Measurements from ENCODE around the gene CISD3.

Gene CISD3

DNA sequence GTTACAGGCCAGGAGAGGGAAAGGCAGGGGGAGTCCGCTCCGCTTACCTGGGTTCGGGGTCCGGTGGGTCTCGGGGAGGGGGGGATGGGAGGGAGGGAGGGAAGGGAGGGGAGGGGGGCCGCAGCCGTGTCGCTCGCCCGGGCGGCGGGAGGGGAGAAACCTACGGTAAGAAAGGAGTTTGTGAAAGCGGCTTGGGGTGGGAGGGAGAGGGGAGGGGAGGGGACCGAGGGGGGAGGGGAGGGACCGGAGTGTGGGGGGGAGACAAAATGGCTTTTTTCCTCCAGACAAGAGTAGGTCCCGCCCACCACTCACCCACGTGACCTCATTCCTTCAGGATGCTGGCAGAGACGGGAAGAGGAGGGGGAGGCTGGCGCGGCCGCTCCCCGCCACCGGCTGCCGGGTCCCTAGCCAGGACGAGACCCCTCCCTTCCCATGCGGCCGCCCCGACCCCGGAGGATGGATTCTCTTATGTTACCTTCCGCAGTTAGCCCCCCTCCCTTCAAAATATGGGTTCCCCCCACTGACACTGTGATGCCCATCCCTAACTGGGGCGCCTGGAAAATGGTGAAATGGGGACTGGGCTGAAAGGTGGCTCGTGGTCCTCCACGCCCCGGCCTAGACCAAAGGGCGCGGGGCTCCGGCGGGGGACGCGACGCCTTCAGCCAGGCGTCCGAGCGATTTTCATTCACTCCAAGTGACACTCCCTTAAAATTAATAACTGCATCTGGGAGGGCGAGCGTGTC, 18.2 kb downstream of the CISD3 start, which contains the start of gene PCGF2:
Gene PCGF2 (minus strand): TSS at position 188 of the 743 bp plus-strand sequence. CDS start 7,934 bp downstream, outside the sequence.
- H3K27ac ChIP-seq, result peak within 1 kb of the TSS; percentile 90
- TF ChIP-seq, protein P1, sequence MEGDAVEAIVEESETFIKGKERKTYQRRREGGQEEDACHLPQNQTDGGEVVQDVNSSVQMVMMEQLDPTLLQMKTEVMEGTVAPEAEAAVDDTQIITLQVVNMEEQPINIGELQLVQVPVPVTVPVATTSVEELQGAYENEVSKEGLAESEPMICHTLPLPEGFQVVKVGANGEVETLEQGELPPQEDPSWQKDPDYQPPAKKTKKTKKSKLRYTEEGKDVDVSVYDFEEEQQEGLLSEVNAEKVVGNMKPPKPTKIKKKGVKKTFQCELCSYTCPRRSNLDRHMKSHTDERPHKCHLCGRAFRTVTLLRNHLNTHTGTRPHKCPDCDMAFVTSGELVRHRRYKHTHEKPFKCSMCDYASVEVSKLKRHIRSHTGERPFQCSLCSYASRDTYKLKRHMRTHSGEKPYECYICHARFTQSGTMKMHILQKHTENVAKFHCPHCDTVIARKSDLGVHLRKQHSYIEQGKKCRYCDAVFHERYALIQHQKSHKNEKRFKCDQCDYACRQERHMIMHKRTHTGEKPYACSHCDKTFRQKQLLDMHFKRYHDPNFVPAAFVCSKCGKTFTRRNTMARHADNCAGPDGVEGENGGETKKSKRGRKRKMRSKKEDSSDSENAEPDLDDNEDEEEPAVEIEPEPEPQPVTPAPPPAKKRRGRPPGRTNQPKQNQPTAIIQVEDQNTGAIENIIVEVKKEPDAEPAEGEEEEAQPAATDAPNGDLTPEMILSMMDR (IDR thresholded peaks at IDR 0.05; ENCODE audit: low read depth, low read length), result no peak
- H3K9me3 ChIP-seq (ENCODE audit: severe bottlenecking), result no peaks in the 10 kb centered on the region
- no peaks in the 10 kb centered on the region for H3K27me3 ChIP-seq (ENCODE audit: insufficient read depth, low read depth, severe bottlenecking)
- H3K36me3 ChIP-seq, result peaks cover 7% of the 10 kb centered on the region
- peak; percentile 97 for DNase-seq
- H3K4me3 ChIP-seq (ENCODE audit: low read depth, low read length), result peak within 1 kb of the TSS; percentile 92

DNA sequence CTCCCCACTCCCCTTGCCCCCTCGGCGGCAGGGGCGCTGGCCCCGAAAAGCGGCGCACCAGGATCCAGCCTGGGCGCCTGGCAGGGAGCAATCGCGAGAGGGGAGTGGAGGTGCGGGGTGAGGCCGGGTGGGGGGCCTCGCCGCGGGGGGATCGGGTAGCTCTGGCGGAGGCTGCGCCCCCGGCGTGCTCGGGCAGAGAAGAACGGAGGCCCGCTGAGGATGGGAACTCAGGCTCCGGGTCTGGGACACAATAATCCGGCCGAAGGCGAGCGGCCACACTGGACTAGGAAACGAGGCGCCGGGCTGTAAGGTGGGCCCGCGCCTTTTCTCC, 18.7 kb downstream of the CISD3 start:
- peak overlapping the region; percentile 87 for H3K27ac ChIP-seq

GRCh38 chr17:38749223-38750043, 19.3 kb downstream of the CISD3 start:
- peak overlapping the region; percentile 92 for H3K4me3 ChIP-seq (ENCODE audit: low read depth, low read length)
- H3K27ac ChIP-seq, result peak overlapping the region; percentile 87
- peak; percentile 90 for DNase-seq
- peaks cover 18% of the 10 kb centered on the region for H3K36me3 ChIP-seq
- H3K27me3 ChIP-seq (ENCODE audit: insufficient read depth, low read depth, severe bottlenecking), result no peaks in the 10 kb centered on the region
- TF ChIP-seq, protein P1 (IDR thresholded peaks at IDR 0.05; ENCODE audit: low read depth, low read length), result no peak
- H3K9me3 ChIP-seq (ENCODE audit: severe bottlenecking), result no peaks in the 10 kb centered on the region

More for the DNA sequence above, 18.7 kb downstream of the CISD3 start:
- no peaks in the 10 kb centered on the region for H3K9me3 ChIP-seq (ENCODE audit: severe bottlenecking)
- peaks cover 12% of the 10 kb centered on the region for H3K36me3 ChIP-seq
- H3K27me3 ChIP-seq (ENCODE audit: insufficient read depth, low read depth, severe bottlenecking), result no peaks in the 10 kb centered on the region
- TF ChIP-seq, protein P1 (IDR thresholded peaks at IDR 0.05; ENCODE audit: low read depth, low read length), result no peak
- DNase-seq, result no peak
- peak overlapping the region; percentile 92 for H3K4me3 ChIP-seq (ENCODE audit: low read depth, low read length)

DNA sequence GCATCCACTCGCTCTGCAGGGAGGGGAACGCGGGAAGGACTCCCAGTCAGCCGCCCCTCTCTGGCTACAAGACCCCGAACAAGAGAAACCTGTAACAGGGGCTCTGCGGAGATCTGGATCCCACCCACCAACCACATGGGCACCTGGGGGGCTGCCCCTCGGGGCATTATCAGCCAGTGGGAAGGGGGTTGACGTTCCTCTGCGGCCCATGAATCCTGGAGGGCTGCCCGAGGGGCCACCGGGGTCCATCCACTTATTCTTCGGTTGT, 19.8 kb downstream of the CISD3 start:
- Histone ChIP-seq H3K36me3 (peaks cover 23% of the 10 kb centered on the region), H3K27me3 (ENCODE audit: insufficient read depth, low read depth, severe bottlenecking) (no peaks in the 10 kb centered on the region), H3K9me3 (ENCODE audit: severe bottlenecking) (no peaks in the 10 kb centered on the region), H3K27ac (peak overlapping the region; percentile 87), H3K4me3 (ENCODE audit: low read depth, low read length) (peak overlapping the region; percentile 92)
- DNase-seq, result no peak
- TF ChIP-seq, protein P1 (IDR thresholded peaks at IDR 0.05; ENCODE audit: low read depth, low read length), result no peak

- H3K36me3 ChIP-seq, result peaks cover 25% of the 10 kb centered on the region
- TF ChIP-seq, protein P1 (IDR thresholded peaks at IDR 0.05; ENCODE audit: low read depth, low read length), result no peak
- H3K27ac ChIP-seq, result peak overlapping the region; percentile 87; the same call in 1 of the 2 replicates
- DNase-seq, result no peak
- H3K4me3 ChIP-seq (ENCODE audit: low read depth, low read length), result peak overlapping the region; percentile 92
- no peaks in the 10 kb centered on the region for H3K9me3 ChIP-seq (ENCODE audit: severe bottlenecking)
- no peaks in the 10 kb centered on the region for H3K27me3 ChIP-seq (ENCODE audit: insufficient read depth, low read depth, severe bottlenecking)
Measured at GRCh38 chr17:38750312-38751121, 20.4 kb downstream of the CISD3 start.

All from WERI-Rb-1 (cell line).